Suprapubic skin (tissue), 4 donors: Measurements from ENCODE around the gene LEO1.

Experiments used
- CTCF ChIP-seq, 2 donors: fragments of 200-600 bp in 1 of 2; fragments of 450-650 bp in 1 of 2; sonication (generic) in 1 of 2; IDR thresholded peaks; one replicate each; pipeline ENCODE4 v1.5.1; 2016 to 2019; ENCODE audit warnings: antibody characterized with exemption in 2 of 2, mild to moderate bottlenecking in 1 of 2, moderate library complexity in 1 of 2
- EP300 ChIP-seq: sonication (generic); formaldehyde crosslinking; IDR thresholded peaks from one replicate; pipeline ENCODE4 v1.6.1; 2017; ENCODE audit warnings: antibody characterized with exemption
- POLR2A ChIP-seq, 2 donors: fragments of 450-650 bp; IDR thresholded peaks; one replicate each; pipeline ENCODE4 v1.6.1; 2017; ENCODE audit warnings: antibody characterized with exemption in 2 of 2, mild to moderate bottlenecking in 2 of 2, moderate library complexity in 2 of 2
- POLR2AphosphoS5 ChIP-seq, 3 donors: sonication (generic); formaldehyde crosslinking; IDR thresholded peaks; one replicate each; pipeline ENCODE4 v1.6.1; 2017; ENCODE audit warnings: antibody characterized with exemption in 3 of 3

- TF ChIP-seq POLR2A (IDR thresholded peaks at IDR 0.05) = no peak
- no peak for TF ChIP-seq CTCF (IDR thresholded peaks at IDR 0.05)
- TF ChIP-seq POLR2AphosphoS5 (IDR thresholded peaks at IDR 0.05) = no peak
- TF ChIP-seq EP300 = no peak
Measured at GRCh38 chr15:51931016-51931415, 40.6 kb downstream of the LEO1 start.
